Lung (tissue), 12 donors: ENCODE data around the gene ETFA. TPM values are rescaled to one million over a fixed set of nuclear protein-coding genes. Genes with fewer than 3 reads are reported as not detected.

Experiments used
- ATAC-seq: fragments of 200-7000 bp; cut with Tn5 transposase; one replicate; pipeline ENCODE4 v1.9.1; 2020; ENCODE audit warnings: moderate number of reproducible peaks; ENCODE audit not compliant: insufficient read depth, low FRiP score
- DNase-seq, 3 donors: peaks; one replicate each; pipeline ENCODE4 v3.0.0-alpha.2; 2013 to 2017
- H3K27ac ChIP-seq, 2 donors: one replicate each; pipeline ENCODE4 v1.5.1; 2013; ENCODE audit warnings: mild to moderate bottlenecking in 2 of 2, moderate library complexity in 2 of 2, control low read depth in 1 of 2, inconsistent platforms in 1 of 2, low read depth in 1 of 2, low read length in 1 of 2
- H3K27me3 ChIP-seq, 3 donors: one replicate each; pipeline ENCODE4 v1.5.1; 2013; ENCODE audit warnings: low read length in 2 of 3; ENCODE audit not compliant: control insufficient read depth in 3 of 3, insufficient read depth in 3 of 3
- H3K36me3 ChIP-seq, 4 donors: one replicate each; pipeline ENCODE4 v1.5.1; 2013; ENCODE audit warnings: low read length in 4 of 4, mild to moderate bottlenecking in 1 of 4, moderate library complexity in 1 of 4; ENCODE audit not compliant: control insufficient read depth in 4 of 4, insufficient read depth in 4 of 4
- H3K4me1 ChIP-seq, 5 donors: one replicate each; pipeline ENCODE4 v1.5.1; 2013; ENCODE audit warnings: low read length in 5 of 5, mild to moderate bottlenecking in 2 of 5, moderate library complexity in 1 of 5; ENCODE audit not compliant: control insufficient read depth in 5 of 5, insufficient read depth in 5 of 5
- H3K4me3 ChIP-seq: one replicate; pipeline ENCODE4 v1.5.1; 2013; ENCODE audit warnings: mild to moderate bottlenecking, control low read depth, moderate library complexity
- H3K9ac ChIP-seq, 2 donors: one replicate each; pipeline ENCODE4 v1.5.1; 2013; ENCODE audit warnings: low read length in 2 of 2, control low read depth in 1 of 2; ENCODE audit not compliant: insufficient read depth in 1 of 2
- H3K9me3 ChIP-seq, 4 donors: one replicate each; pipeline ENCODE4 v1.5.1; 2013; ENCODE audit warnings: low read length in 3 of 4, mild to moderate bottlenecking in 1 of 4, moderate library complexity in 1 of 4; ENCODE audit not compliant: control insufficient read depth in 4 of 4, insufficient read depth in 3 of 4
- CTCF ChIP-seq: IDR thresholded peaks from 2 replicates; pipeline ENCODE4 v1.5.1; 2012; ENCODE audit warnings: mild to moderate bottlenecking; ENCODE audit errors: control extremely low read depth, extremely low read depth
- WGBS, 2 donors: extraction: QIAGEN DNeasy Blood & Tissue Kit; methylation state at CpG; one replicate each; pipeline ENCODE4 v1.1.7; 2013; 5-methylcytosine and 5-hydroxymethylcytosine counted together
- polyA plus RNA-seq, 2 donors: library from polyadenylated mRNA; stranded (reverse); fragments of 200-250 nt; gene quantifications; one replicate each; pipeline ENCODE4 v1.2.1, GENCODE V29; 2013
- total RNA-seq, 2 donors: library from RNA; depleted of rRNA in 1 of 2; stranded (reverse); fragments of >200 nt in 1 of 2; gene quantifications; one replicate each; pipeline ENCODE4 v1.2.1, GENCODE V29; 2014 to 2021
- donor health status: control.
- donor health status: control.
- donor health status: Bipolar disorder and iron deficiency.
- donor health status: healthy.
- donor health status: DM: yes; HTN: yes; CAD: no.

ETFA gene
- total and polyA plus RNA-seq, 4 donors, result 54.5 to 96.4 (median 83.8) TPM

- no peaks in the 10 kb centered on the region for H3K9me3 ChIP-seq
- no peaks in the 10 kb centered on the region for H3K4me1 ChIP-seq
- DNase-seq (peak in 2 of 3 donors; percentile 40 to 58), ATAC-seq (no peak)
- no peaks in the 10 kb centered on the region for H3K36me3 ChIP-seq
- 65 to 75% methylated on average over 10 of the region's 10 CpGs for WGBS, 2 donors
- H3K27me3 ChIP-seq, result peaks cover 0 to 1% (median 0%) of the 10 kb centered on the region in 3 donors
- no peak overlapping the region for H3K9ac ChIP-seq
- H3K4me3 ChIP-seq, result no peak overlapping the region
- no peak for TF ChIP-seq CTCF
- no peak overlapping the region for H3K27ac ChIP-seq
Measured at GRCh38 chr15:76183930-76184649, 127.2 kb downstream of the ETFA start.

- Histone ChIP-seq H3K9ac (no peak overlapping the region), H3K36me3 (no peaks in the 10 kb centered on the region), H3K27ac (no peak overlapping the region), H3K27me3 (no peaks in the 10 kb centered on the region), H3K4me1 (peaks cover 0 to 8% (median 0%) of the 10 kb centered on the region in 5 donors), H3K4me3 (no peak overlapping the region), H3K9me3 (no peaks in the 10 kb centered on the region)
- no peak for ATAC-seq
- no peak for TF ChIP-seq CTCF
- 86 to 87% methylated on average over 9 of the region's 9 CpGs for whole genome bisulfite sequencing, 2 donors
- DNase-seq, result no peak
Measured at GRCh38 chr15:76181705-76182107, 129.6 kb downstream of the ETFA start.

- H3K36me3 ChIP-seq, result no peaks in the 10 kb centered on the region
- H3K9ac ChIP-seq, result no peak overlapping the region
- ATAC-seq, result no peak
- H3K4me3 ChIP-seq, result no peak overlapping the region
- no peak overlapping the region for H3K27ac ChIP-seq
- DNase-seq, result no peak
- H3K27me3 ChIP-seq, result no peaks in the 10 kb centered on the region
- H3K4me1 ChIP-seq, result peaks cover 0 to 8% (median 0%) of the 10 kb centered on the region in 5 donors
- WGBS, 2 donors, result 95 to 96% methylated on average over 7 of the region's 7 CpGs
- TF ChIP-seq CTCF, result no peak
- peaks cover 0 to 5% (median 0%) of the 10 kb centered on the region in 4 donors for H3K9me3 ChIP-seq
Measured at GRCh38 chr15:76180321-76180720, 130.9 kb downstream of the ETFA start.
